Endothelial cell of hepatic sinusoid (primary cell): ENCODE measurements around the gene OSCP1.

Source experiments
- in situ Hi-C: cut with HindIII; loops from 2 replicates; pipeline ENCODE4 v1.10.0; 2017; ENCODE audit warnings: low sequenced_read_pairs

The OSCP1 gene

GRCh38 chr1:36411674-36412648 is 38.3 kb downstream of the OSCP1 start:
- in situ Hi-C loops: no loop called here

DNA sequence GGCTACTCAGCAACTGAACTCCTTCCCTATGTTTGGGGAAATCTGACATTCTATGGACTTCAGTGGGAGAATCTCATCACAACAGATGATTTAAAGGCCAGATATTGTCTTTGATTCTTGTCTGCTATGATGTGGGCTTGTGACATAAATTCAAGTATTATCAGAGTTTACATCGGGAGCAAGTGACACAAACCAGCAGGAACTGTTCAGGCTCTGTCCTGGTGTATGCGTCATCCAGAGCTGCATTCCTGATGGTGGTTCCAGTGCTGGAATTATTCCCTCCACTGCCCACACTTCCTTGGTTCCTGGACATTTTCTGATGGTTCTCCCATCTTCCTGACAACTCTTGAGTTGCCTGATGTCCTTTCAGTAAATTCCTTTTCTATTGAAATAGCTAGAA is 41.8 kb downstream of the OSCP1 start:
- in situ Hi-C loops: loop anchor here (5.0 kb wide), 1 partner anchor 34 kb away; no protein-coding TSS in a partner anchor

- in situ Hi-C loops: loop anchor here (5.0 kb wide), 1 partner anchor 36 kb away; no protein-coding TSS in a partner anchor
Observed at GRCh38 chr1:36406440-36406839, 43.8 kb downstream of the OSCP1 start.

GRCh38 chr1:36402504-36402890 is 47.8 kb downstream of the OSCP1 start:
- in situ Hi-C loops: no loop called here

- in situ Hi-C loops: no loop called here
Observed at GRCh38 chr1:36401602-36402503, 48.4 kb downstream of the OSCP1 start.

DNA sequence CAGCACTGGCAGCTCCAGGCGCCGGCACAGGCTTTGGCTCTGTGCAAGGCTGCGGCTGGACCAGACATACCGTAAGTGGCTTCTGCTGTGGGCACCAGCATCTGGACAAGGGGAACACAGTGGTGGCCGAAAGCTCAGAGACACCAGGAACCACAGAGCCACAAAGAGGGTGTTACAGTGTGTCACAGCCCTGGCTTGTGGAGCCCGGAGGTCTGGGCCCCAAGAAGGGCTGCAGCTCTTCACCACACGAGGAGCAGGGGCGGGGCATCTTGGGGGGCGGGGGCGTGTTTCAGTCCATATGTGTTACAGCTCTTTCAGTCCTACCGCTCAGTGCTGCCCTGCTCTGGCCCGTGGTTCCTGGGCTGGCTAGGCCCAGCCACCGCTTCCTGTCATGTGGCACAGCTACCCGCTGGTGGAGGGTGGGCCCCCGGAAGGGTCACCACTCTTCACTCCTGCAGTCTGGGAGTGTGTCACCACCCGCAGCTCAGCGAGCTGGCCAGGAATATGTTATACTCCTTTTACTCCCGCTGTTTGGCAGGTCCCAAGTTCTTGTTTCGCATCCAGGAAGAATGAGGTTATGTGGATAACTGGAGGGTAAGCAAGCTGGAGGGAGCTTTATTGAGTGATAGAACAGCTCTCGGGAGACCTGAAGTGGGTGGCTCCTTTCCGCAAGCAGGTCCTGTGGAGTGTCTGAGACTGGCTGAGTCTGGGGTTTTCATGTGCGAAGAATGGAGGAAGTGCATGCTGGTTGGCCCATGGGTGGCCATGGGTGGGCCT is 49.2 kb downstream of the OSCP1 start:
- in situ Hi-C loops: no loop called here

DNA sequence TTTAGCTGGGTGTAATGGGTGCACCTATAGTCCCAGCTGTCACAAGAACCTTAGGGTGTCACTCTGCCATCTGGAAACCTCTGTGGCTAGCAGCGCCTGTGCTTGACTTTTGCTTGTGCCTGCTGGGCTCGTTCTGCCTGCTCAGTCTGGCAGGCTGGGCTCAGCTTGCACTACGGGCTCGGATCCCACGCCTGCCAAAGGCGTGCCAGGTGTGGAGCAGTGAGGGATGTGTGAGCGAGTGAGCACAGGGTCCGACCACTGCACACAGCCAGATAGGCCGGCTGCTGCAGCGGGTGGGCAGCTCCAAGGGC is 49.8 kb downstream of the OSCP1 start:
- in situ Hi-C loops: no loop called here

DNA sequence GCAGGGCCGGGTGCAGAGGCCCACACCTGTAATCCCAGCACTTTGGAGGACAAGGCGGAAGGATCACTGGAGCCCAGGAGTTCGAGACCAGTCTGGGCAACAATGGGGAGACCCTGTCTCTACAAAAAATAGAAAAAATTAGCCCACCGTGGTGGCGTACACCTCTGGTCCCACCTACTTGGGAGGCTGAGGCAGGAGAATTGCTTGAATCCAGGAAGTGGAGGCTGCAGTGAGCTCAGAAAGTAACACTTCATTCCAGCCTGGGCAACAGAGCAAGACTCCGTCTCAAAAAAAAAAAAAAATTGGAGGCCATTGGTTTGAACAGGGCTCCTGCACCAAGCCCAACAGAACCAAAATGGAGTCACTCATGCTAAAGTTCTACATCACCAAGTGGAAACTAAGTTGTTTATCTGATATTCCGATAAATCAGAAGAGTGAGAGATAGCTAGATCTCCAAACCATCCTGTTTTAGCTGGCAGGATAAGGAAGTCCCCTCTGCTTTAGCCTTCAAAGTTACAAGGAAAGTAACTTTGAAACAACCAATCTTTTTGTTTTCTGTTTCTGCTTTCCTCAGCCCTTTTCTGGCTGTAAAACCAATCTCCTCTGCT is 51.8 kb downstream of the OSCP1 start:
- in situ Hi-C loops: no loop called here

- in situ Hi-C loops: no loop called here
Observed at GRCh38 chr1:36397378-36398230, 52.6 kb downstream of the OSCP1 start, which contains the start of gene LSM10. LSM10 (minus strand) TSS chr1:36397908; CDS start chr1:36394129, 3,779 bp downstream.

DNA sequence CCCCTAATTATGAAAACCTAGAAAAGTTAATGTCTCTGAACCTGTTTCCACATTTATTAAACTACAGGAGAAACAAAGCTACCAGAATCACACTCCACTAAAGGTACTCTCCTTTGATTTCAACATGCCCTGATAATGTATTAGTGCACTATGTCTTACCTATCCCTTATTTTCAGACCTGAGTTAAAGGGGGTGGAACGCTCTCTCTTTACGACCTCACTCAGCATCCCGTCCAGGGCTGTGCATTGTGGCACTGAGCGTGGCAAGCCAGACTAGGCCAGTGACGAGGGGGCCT is 53.2 kb downstream of the OSCP1 start:
- in situ Hi-C loops: no loop called here

GRCh38 chr1:36396359-36396758 is 53.9 kb downstream of the OSCP1 start:
- in situ Hi-C loops: no loop called here

GRCh38 chr1:36393686-36394085 is 56.6 kb downstream of the OSCP1 start:
- in situ Hi-C loops: no loop called here

GRCh38 chr1:36392836-36393235 is 57.4 kb downstream of the OSCP1 start:
- in situ Hi-C loops: no loop called here

GRCh38 chr1:36391271-36391670 is 59.0 kb downstream of the OSCP1 start:
- in situ Hi-C loops: no loop called here

- in situ Hi-C loops: no loop called here
Observed at GRCh38 chr1:36390411-36390810, 59.8 kb downstream of the OSCP1 start.

DNA sequence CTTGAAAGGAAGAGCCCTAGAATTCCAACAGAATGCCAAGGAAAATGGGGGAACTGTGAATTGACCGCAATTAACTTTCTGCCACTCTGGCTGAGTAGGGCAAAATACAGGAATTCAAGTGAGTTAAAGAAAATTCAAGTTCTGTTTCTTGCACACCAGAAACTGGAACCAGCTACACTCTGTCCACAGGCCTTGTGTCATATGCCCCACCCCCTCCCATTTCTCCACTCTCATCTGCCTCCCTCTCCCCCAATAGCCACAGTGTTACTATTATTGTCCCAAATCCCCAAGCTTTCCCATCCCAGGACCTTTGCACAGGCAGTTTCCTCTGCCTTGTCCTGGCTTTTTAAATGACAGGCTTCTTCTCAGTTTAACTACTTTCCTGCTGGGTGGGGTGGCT is 60.3 kb downstream of the OSCP1 start:
- in situ Hi-C loops: no loop called here

DNA sequence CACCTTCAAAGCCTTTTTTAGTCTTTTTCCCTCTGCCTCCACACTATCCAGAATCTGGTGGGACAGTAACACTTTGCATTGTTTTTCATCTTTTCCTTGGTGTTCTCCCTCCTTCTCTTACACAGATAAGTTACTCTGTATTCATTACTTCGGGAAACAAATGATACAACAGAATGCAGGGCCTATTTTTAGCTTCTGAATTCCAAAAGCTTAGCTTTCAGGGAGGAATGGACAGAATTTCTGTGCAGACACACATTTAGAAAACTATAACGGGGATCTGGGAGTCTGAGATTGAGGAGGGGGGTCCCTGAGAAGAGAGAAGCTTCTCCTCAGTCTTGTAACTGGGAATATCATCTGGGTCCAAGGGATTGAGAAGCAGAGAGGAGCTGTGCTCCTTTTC is 61.0 kb downstream of the OSCP1 start:
- in situ Hi-C loops: no loop called here

DNA sequence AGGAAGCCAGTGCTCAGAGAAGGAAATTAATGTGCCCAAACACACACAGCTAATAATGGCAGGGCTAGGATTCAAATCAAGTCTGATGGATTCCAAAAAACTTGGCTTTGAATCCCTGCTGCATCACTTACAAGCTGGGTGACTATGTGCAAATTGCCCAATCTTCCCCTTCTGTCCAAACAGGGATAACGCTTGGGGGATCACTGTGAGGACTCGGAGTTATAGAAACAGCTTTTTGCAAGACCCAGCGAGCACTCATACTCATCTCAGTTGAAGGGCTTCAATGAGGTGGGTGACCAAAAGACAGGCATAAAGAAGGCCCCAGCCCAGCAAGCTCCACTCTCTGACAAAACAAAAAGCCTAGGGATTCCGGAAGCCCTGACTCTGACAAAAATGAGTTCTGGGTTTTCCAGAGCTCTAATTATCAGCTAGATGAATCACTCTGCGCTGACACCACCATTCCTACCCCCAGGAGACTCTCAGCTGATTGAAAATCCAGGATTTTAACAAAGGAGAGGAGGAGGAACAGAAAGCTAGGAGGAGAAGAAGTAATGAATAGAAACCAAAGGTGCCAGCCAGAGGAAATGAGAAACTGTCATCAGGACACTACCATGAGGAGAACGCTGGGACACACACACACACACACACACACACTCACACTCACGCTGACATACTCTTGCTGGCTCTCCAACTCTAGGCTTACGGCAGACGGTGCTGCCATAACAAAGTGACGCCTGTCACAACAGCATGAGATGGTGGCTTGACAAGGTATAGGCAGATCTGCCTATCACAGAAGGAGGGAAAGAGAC is 62.9 kb downstream of the OSCP1 start:
- in situ Hi-C loops: no loop called here
